GM08714 (cell line): Measurements from ENCODE around the gene ZNF516.

Experiments
- H3K4me3 ChIP-seq: fragments of 200-500 bp; sonication (Bioruptor generic); 2 replicates; pipeline ENCODE4 v1.5.1; 2014; ENCODE audit warnings: mild to moderate bottlenecking, low read length, inconsistent platforms
- ZNF274 ChIP-seq: IDR thresholded peaks from 2 replicates; pipeline ENCODE4 v1.6.1; 2012; ENCODE audit warnings: mild to moderate bottlenecking, low read depth, low read length

The ZNF516 gene

GRCh38 chr18:76402026-76402990 is 92.7 kb downstream of the ZNF516 start:
- TF ChIP-seq ZNF274: no peak
- no peak overlapping the region for H3K4me3 ChIP-seq

- H3K4me3 ChIP-seq: no peak overlapping the region
- no peak for TF ChIP-seq ZNF274
Measured at GRCh38 chr18:76401498-76401897, 93.5 kb downstream of the ZNF516 start.

- no peak overlapping the region for H3K4me3 ChIP-seq
- no peak for TF ChIP-seq ZNF274
Measured at GRCh38 chr18:76399613-76400391, 95.2 kb downstream of the ZNF516 start.

- no peak for TF ChIP-seq ZNF274
- H3K4me3 ChIP-seq: no peak overlapping the region
Measured at GRCh38 chr18:76398896-76399612, 96.0 kb downstream of the ZNF516 start.

GRCh38 chr18:76398295-76398694 is 96.7 kb downstream of the ZNF516 start:
- no peak for TF ChIP-seq ZNF274
- no peak overlapping the region for H3K4me3 ChIP-seq

GRCh38 chr18:76397631-76398030 is 97.4 kb downstream of the ZNF516 start:
- no peak for TF ChIP-seq ZNF274

GRCh38 chr18:76396792-76397191 is 98.2 kb downstream of the ZNF516 start:
- TF ChIP-seq ZNF274: no peak
- no peak overlapping the region for H3K4me3 ChIP-seq

More at GRCh38 chr18:76397631-76398030, 97.4 kb downstream of the ZNF516 start:
- no peak overlapping the region for H3K4me3 ChIP-seq

- H3K4me3 ChIP-seq: no peak overlapping the region
- no peak for TF ChIP-seq ZNF274
Measured at GRCh38 chr18:76395609-76396008, 99.4 kb downstream of the ZNF516 start.

- TF ChIP-seq ZNF274: no peak
- no peak overlapping the region for H3K4me3 ChIP-seq
Measured at GRCh38 chr18:76394780-76395476, 100.1 kb downstream of the ZNF516 start.

GRCh38 chr18:76392349-76392748 is 102.7 kb downstream of the ZNF516 start:
- no peak for TF ChIP-seq ZNF274
- no peak overlapping the region for H3K4me3 ChIP-seq

- no peak overlapping the region for H3K4me3 ChIP-seq
- no peak for TF ChIP-seq ZNF274
Measured at GRCh38 chr18:76391746-76392145, 103.3 kb downstream of the ZNF516 start.

GRCh38 chr18:76391038-76391437 is 104.0 kb downstream of the ZNF516 start:
- H3K4me3 ChIP-seq: no peak overlapping the region
- no peak for TF ChIP-seq ZNF274

- H3K4me3 ChIP-seq: no peak overlapping the region
- no peak for TF ChIP-seq ZNF274
Measured at GRCh38 chr18:76390452-76391035, 104.5 kb downstream of the ZNF516 start.
